Measurements from ENCODE around the gene GRM1. TPM values are rescaled to one million over a fixed set of nuclear protein-coding genes. Genes with fewer than 3 reads are reported as not detected.

GRM1 gene
- total and polyA plus RNA-seq, 2 donors (not counting 3 experiments of a cell fraction or from before 2014, with no cell fraction given): 0.07 TPM; not detected in 1

DNA sequence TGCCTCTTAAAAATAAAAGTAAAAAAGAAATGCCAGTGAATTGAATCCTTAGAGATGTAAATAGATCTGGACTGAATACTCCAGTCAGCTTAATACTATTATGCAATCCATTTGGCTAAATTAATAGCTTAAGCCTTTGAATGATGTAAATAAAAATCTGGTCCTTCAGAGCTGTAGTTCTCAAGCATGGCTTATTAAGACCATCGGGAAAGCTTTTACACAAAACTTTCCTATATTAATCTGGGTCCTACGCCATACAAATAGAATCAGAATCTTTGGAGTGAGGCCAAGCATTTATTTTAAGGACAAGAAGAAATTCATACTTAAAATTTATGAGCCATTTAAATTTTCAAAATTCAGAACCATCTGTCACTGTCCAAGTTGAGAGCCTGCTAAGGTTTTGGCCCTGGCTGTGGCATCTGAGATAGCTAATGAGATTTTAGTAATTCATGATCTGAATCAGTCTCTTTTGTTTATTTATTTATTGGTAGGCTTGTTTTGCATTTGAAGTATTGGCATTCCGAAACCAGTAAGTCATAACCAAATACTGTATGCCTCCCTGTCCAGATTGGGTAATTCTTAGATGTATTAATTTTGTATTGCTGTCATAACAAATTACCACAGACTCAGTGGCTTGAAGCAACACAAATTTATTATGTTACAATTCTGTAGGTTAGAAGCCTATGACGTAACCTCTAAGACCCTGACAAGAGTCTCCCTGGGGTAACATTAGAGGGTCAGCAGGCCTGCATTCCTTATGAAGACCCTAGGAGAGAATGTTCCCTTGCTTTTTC is 286.7 kb downstream of the GRM1 start:
- no peaks in the 10 kb centered on the region for H3K9me1 ChIP-seq (replicated peaks; ENCODE audit: control insufficient read depth, extremely low read depth, insufficient read depth, low read length)

DNA sequence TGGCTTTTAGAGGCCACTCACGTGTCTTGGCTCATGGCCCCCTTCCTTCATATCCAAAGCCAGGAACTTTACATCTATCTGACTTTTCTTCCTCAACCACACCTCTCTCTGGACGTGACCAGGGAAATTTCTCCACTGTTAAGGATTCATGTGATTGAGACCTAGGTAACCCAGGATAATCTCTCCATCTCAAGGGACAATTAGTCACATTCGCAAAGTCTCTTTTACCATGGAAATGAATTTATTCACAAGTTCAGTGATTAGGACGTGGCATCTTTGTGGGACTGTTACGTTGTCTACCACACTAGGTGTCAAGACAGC is 287.3 kb downstream of the GRM1 start:
- H2AFZ ChIP-seq (ENCODE audit: low read depth, low read length): no peak overlapping the region
- intact Hi-C loops (cut with micrococcal nuclease) (no loop called here), dilution Hi-C loops (cut with MboI; ENCODE audit: extremely low pct_ligation_motif_present, low sequenced_read_pairs) (no loop called here)
- H3K79me2 ChIP-seq (ENCODE audit: control insufficient read depth, insufficient read depth, low read length): no peaks in the 10 kb centered on the region
- H3K27ac ChIP-seq (ENCODE audit: insufficient read depth, low read depth, low read length): no peak overlapping the region
- BruUV-seq (replicated peaks): no TSS peak
- H3K27me3 ChIP-seq (ENCODE audit: control insufficient read depth in 2 of 2, insufficient read depth in 2 of 2, low read length in 2 of 2): no peaks in the 10 kb centered on the region
- H3K9me3 ChIP-seq (replicated peaks; ENCODE audit: control insufficient read depth, insufficient read depth, low read length): no peaks in the 10 kb centered on the region
- H3K4me2 ChIP-seq (ENCODE audit: insufficient read depth, low read length): no peak overlapping the region
- TF ChIP-seq, protein P1, sequence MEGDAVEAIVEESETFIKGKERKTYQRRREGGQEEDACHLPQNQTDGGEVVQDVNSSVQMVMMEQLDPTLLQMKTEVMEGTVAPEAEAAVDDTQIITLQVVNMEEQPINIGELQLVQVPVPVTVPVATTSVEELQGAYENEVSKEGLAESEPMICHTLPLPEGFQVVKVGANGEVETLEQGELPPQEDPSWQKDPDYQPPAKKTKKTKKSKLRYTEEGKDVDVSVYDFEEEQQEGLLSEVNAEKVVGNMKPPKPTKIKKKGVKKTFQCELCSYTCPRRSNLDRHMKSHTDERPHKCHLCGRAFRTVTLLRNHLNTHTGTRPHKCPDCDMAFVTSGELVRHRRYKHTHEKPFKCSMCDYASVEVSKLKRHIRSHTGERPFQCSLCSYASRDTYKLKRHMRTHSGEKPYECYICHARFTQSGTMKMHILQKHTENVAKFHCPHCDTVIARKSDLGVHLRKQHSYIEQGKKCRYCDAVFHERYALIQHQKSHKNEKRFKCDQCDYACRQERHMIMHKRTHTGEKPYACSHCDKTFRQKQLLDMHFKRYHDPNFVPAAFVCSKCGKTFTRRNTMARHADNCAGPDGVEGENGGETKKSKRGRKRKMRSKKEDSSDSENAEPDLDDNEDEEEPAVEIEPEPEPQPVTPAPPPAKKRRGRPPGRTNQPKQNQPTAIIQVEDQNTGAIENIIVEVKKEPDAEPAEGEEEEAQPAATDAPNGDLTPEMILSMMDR (IDR thresholded peaks at IDR 0.05; ENCODE audit: extremely low read depth in 1 of 2, insufficient read depth in 1 of 2, low read depth in 1 of 2, low read length in 2 of 2): no peak
- TF ChIP-seq JUN (IDR thresholded peaks at IDR 0.05; ENCODE audit: borderline replicate concordance, insufficient read depth, insufficient read length, low read depth): no peak
- no peak for TF ChIP-seq GATA2 (IDR thresholded peaks at IDR 0.05; ENCODE audit: insufficient read depth, insufficient read length, low read depth, low read length)
- no peak for TF ChIP-seq POLR2AphosphoS5 (IDR thresholded peaks at IDR 0.05; ENCODE audit: insufficient read depth, low read depth, low read length)
- TF ChIP-seq MYC (IDR thresholded peaks at IDR 0.05; ENCODE audit: low read depth, low read length): no peak
- TF ChIP-seq, protein P2, sequence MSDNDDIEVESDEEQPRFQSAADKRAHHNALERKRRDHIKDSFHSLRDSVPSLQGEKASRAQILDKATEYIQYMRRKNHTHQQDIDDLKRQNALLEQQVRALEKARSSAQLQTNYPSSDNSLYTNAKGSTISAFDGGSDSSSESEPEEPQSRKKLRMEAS (IDR thresholded peaks at IDR 0.05; ENCODE audit: insufficient read depth, insufficient read length): no peak
- no peak for TF ChIP-seq POLR2A (IDR thresholded peaks at IDR 0.05; ENCODE audit: low read depth, low read length)
- TF ChIP-seq FOS (IDR thresholded peaks at IDR 0.05; ENCODE audit: borderline replicate concordance, insufficient read depth, low read length): no peak
- no peaks in the 10 kb centered on the region for H3K4me1 ChIP-seq (ENCODE audit: control insufficient read depth, extremely low read depth, insufficient read depth, low read length)
- no peak overlapping the region for H3K4me3 ChIP-seq (replicated peaks in 1 of 3; ENCODE audit: insufficient read depth in 1 of 3, low read depth in 1 of 3, low read length in 3 of 3)
- H3K9me1 ChIP-seq (replicated peaks; ENCODE audit: control insufficient read depth, extremely low read depth, insufficient read depth, low read length): no peaks in the 10 kb centered on the region
- H4K20me1 ChIP-seq (replicated peaks; ENCODE audit: control insufficient read depth, extremely low read depth, insufficient read depth, low read length): no peaks in the 10 kb centered on the region
- no peak for FAIRE-seq
- no peaks in the 10 kb centered on the region for H3K36me3 ChIP-seq (ENCODE audit: control insufficient read depth in 2 of 2, extremely low read depth in 1 of 2, insufficient read depth in 2 of 2, low read length in 2 of 2)
- ChIA-PET POLR2A (no interaction called here), CTCF (no interaction called here)
- no peak for DNase-seq (ENCODE audit: low read depth, low spot score)
- H3K9ac ChIP-seq (replicated peaks; ENCODE audit: extremely low read depth, insufficient read depth, low read length): no peak overlapping the region

More for the DNA sequence above, 286.7 kb downstream of the GRM1 start:
- DNase-seq (ENCODE audit: low read depth, low spot score): no peak
- Histone ChIP-seq H3K27me3 (ENCODE audit: control insufficient read depth in 2 of 2, insufficient read depth in 2 of 2, low read length in 2 of 2) (no peaks in the 10 kb centered on the region), H3K4me1 (ENCODE audit: control insufficient read depth, extremely low read depth, insufficient read depth, low read length) (no peaks in the 10 kb centered on the region), H3K4me2 (ENCODE audit: insufficient read depth, low read length) (no peak overlapping the region), H3K79me2 (ENCODE audit: control insufficient read depth, insufficient read depth, low read length) (no peaks in the 10 kb centered on the region), H3K9ac (replicated peaks; ENCODE audit: extremely low read depth, insufficient read depth, low read length) (no peak overlapping the region), H3K4me3 (replicated peaks in 1 of 3; ENCODE audit: insufficient read depth in 1 of 3, low read depth in 1 of 3, low read length in 3 of 3) (no peak overlapping the region), H2AFZ (ENCODE audit: low read depth, low read length) (no peak overlapping the region), H3K9me3 (replicated peaks; ENCODE audit: control insufficient read depth, insufficient read depth, low read length) (no peaks in the 10 kb centered on the region), H4K20me1 (replicated peaks; ENCODE audit: control insufficient read depth, extremely low read depth, insufficient read depth, low read length) (no peaks in the 10 kb centered on the region), H3K36me3 (ENCODE audit: control insufficient read depth in 2 of 2, extremely low read depth in 1 of 2, insufficient read depth in 2 of 2, low read length in 2 of 2) (no peaks in the 10 kb centered on the region), H3K27ac (ENCODE audit: insufficient read depth, low read depth, low read length) (no peak overlapping the region)
- POLR2A ChIA-PET: no interaction called here
- no TSS peak for BruUV-seq (replicated peaks)
- TF ChIP-seq JUN (IDR thresholded peaks at IDR 0.05; ENCODE audit: borderline replicate concordance, insufficient read depth, insufficient read length, low read depth) (no peak), POLR2A (IDR thresholded peaks at IDR 0.05; ENCODE audit: low read depth, low read length) (no peak), FOS (IDR thresholded peaks at IDR 0.05; ENCODE audit: borderline replicate concordance, insufficient read depth, low read length) (no peak), GATA2 (IDR thresholded peaks at IDR 0.05; ENCODE audit: insufficient read depth, insufficient read length, low read depth, low read length) (no peak), POLR2AphosphoS5 (IDR thresholded peaks at IDR 0.05; ENCODE audit: insufficient read depth, low read depth, low read length) (no peak)
- TF ChIP-seq, protein P2 (IDR thresholded peaks at IDR 0.05; ENCODE audit: insufficient read depth, insufficient read length): no peak
- no peak for FAIRE-seq
- dilution Hi-C loops (cut with MboI; ENCODE audit: extremely low pct_ligation_motif_present, low sequenced_read_pairs) (no loop called here), intact Hi-C loops (cut with micrococcal nuclease) (no loop called here)
- CTCF ChIA-PET: interaction anchor here (1.0 kb wide), 1 partner anchor 22 kb away, joined by 3 read pairs; no protein-coding TSS in a partner anchor

All from endothelial cell of umbilical vein (primary cell).